ENCODE data around the gene PHKG1.
"Not testable (repeated sequence)": the region's sequence is repeated elsewhere in the genome, so short reads cannot be mapped to it uniquely, and the experiment has no call there.

The PHKG1 gene

GRCh38 chr7:56033671-56034432 is 58.9 kb downstream of the PHKG1 start:
- no peak for DNase-seq

- DNase-seq, result not testable (repeated sequence)
Measured at GRCh38 chr7:56032578-56032977, 60.2 kb downstream of the PHKG1 start.

- DNase-seq, result not testable (repeated sequence)
Measured at GRCh38 chr7:56031556-56031955, 61.2 kb downstream of the PHKG1 start.

GRCh38 chr7:56030340-56030739 is 62.4 kb downstream of the PHKG1 start:
- no peak for DNase-seq
